ENCODE results near the gene LETM1.

LETM1 gene

GRCh38 chr4:1843852-1844251, 12.1 kb downstream of the LETM1 start:
- Histone ChIP-seq H3K4me3 (no peak overlapping the region), H3K27ac (no peak overlapping the region)
- no peak for DNase-seq (ENCODE audit: low spot score)
- no peak for TF ChIP-seq CTCF (IDR thresholded peaks at IDR 0.05)

- DNase-seq (ENCODE audit: low spot score): no peak
- Histone ChIP-seq H3K4me3 (no peak overlapping the region), H3K27ac (no peak overlapping the region)
- no peak for TF ChIP-seq CTCF (IDR thresholded peaks at IDR 0.05)
Measured at GRCh38 chr4:1842993-1843448, 12.9 kb downstream of the LETM1 start.

DNA sequence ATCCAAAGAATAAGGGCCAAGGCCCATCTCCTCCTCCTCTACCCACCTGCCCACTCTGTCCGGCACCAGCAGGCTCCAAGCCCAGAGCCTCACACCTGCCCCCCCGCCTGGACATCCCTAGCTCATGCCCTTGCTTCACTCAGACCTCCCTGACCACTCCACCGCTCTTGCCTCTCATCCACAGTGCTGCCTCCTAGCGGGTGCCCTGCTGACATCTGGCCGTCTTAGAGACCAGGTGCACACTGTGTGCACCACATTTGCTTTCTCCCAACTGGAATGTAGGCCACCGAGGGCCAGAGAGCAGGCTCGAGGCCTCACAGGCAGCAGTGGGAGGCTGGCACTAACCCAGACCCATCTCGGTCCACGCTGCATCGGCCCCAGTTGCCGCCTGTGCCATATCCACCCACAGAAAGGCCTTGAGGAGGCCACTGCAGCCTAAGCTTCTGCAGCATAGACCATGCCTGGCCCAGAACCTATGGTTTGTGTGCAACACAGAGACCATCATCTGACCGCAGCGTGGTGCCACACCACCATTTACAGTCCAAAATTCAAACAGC, 13.5 kb downstream of the LETM1 start:
- no peak overlapping the region for H3K27ac ChIP-seq
- TF ChIP-seq CTCF (IDR thresholded peaks at IDR 0.05): no peak
- no peak for DNase-seq (ENCODE audit: low spot score)
- H3K4me3 ChIP-seq: no peak overlapping the region

DNA sequence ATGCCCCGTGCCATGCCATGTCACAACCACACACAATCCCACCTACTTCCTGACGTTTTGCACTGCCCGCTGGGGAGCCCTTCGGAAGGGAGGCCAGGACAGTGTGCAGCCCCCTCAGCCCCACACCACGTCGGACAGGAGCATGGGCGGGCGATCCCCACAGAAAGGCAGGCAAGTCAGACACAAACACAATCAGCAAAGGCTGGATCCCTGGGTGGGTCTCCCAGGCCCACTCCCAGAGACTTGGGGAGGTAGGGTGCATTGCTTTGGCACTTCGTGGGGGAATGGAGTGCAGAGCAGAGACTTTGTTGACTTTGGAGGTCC, 14.1 kb downstream of the LETM1 start:
- H3K27ac ChIP-seq: no peak overlapping the region

GRCh38 chr4:1841201-1841886, 14.6 kb downstream of the LETM1 start:
- H3K4me3 ChIP-seq: no peak overlapping the region
- H3K27ac ChIP-seq: no peak overlapping the region
- DNase-seq (ENCODE audit: low spot score): no peak
- no peak for TF ChIP-seq CTCF (IDR thresholded peaks at IDR 0.05)

More for the DNA sequence above, 14.1 kb downstream of the LETM1 start:
- no peak for TF ChIP-seq CTCF (IDR thresholded peaks at IDR 0.05)
- no peak for DNase-seq (ENCODE audit: low spot score)
- no peak overlapping the region for H3K4me3 ChIP-seq

DNA sequence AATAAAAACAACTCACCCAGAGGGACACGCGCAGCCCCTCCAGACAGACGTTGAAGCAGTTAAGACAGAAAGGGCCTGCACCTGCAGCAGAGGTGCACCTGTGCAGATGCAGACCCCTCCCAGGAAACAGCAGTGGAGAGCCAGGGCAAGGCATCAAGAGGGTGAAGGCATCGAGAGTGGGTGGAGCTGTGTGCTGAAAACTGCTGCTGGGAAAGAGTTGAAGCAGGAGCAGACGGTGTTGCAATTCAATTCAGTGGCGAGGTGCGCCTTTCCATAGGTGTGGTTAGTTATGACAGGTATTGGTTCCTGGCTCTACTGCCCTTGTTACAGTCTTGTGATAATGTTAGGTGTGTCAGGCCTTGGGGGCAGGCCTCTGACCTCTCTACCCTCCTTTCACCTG, 16.7 kb downstream of the LETM1 start:
- no peak for TF ChIP-seq CTCF (IDR thresholded peaks at IDR 0.05)
- no peak for DNase-seq (ENCODE audit: low spot score)
- H3K4me3 ChIP-seq: no peak overlapping the region
- H3K27ac ChIP-seq: no peak overlapping the region

GRCh38 chr4:1837069-1837468, 18.9 kb downstream of the LETM1 start:
- Histone ChIP-seq H3K27ac (no peak overlapping the region), H3K4me3 (no peak overlapping the region)
- DNase-seq (ENCODE audit: low spot score): no peak
- no peak for TF ChIP-seq CTCF (IDR thresholded peaks at IDR 0.05)
